Measurements from ENCODE around the gene SH2D1A.
"Not testable (repeated sequence)": the region's sequence is repeated elsewhere in the genome, so short reads cannot be mapped to it uniquely, and the experiment has no call there.

SH2D1A gene

GRCh38 chrX:124401696-124402095 is 55.3 kb downstream of the SH2D1A start:
- no peak overlapping the region for H3K9ac ChIP-seq (ENCODE audit: low read depth, low read length)
- no peak overlapping the region for H3K4me3 ChIP-seq (ENCODE audit: low read depth, low read length)
- H3K4me1 ChIP-seq (ENCODE audit: control insufficient read depth, insufficient read depth, low read length) = no peaks in the 10 kb centered on the region
- no peaks in the 10 kb centered on the region for H3K9me3 ChIP-seq (ENCODE audit: control insufficient read depth, insufficient read depth, low read length)
- H3K27me3 ChIP-seq (ENCODE audit: control insufficient read depth, insufficient read depth, low read length) = no peaks in the 10 kb centered on the region
- no peaks in the 10 kb centered on the region for H3K36me3 ChIP-seq (ENCODE audit: control insufficient read depth, insufficient read depth, low read length)

- H3K4me3 ChIP-seq (ENCODE audit: low read depth, low read length) = no peak overlapping the region
- H3K4me1 ChIP-seq (ENCODE audit: control insufficient read depth, insufficient read depth, low read length) = no peaks in the 10 kb centered on the region
- H3K9ac ChIP-seq (ENCODE audit: low read depth, low read length) = no peak overlapping the region
- no peaks in the 10 kb centered on the region for H3K9me3 ChIP-seq (ENCODE audit: control insufficient read depth, insufficient read depth, low read length)
- no peaks in the 10 kb centered on the region for H3K27me3 ChIP-seq (ENCODE audit: control insufficient read depth, insufficient read depth, low read length)
- no peaks in the 10 kb centered on the region for H3K36me3 ChIP-seq (ENCODE audit: control insufficient read depth, insufficient read depth, low read length)
These were observed 59.5 kb downstream of the SH2D1A start for GRCh38 chrX:124405868-124406267.

GRCh38 chrX:124406294-124407014 is 60.1 kb downstream of the SH2D1A start:
- Histone ChIP-seq H3K4me1 (ENCODE audit: control insufficient read depth, insufficient read depth, low read length) (no peaks in the 10 kb centered on the region), H3K4me3 (ENCODE audit: low read depth, low read length) (no peak overlapping the region), H3K9me3 (ENCODE audit: control insufficient read depth, insufficient read depth, low read length) (no peaks in the 10 kb centered on the region), H3K9ac (ENCODE audit: low read depth, low read length) (no peak overlapping the region), H3K36me3 (ENCODE audit: control insufficient read depth, insufficient read depth, low read length) (no peaks in the 10 kb centered on the region), H3K27me3 (ENCODE audit: control insufficient read depth, insufficient read depth, low read length) (no peaks in the 10 kb centered on the region)

- no peak overlapping the region for H3K4me3 ChIP-seq (ENCODE audit: low read depth, low read length)
- H3K4me1 ChIP-seq (ENCODE audit: control insufficient read depth, insufficient read depth, low read length) = no peaks in the 10 kb centered on the region
- H3K36me3 ChIP-seq (ENCODE audit: control insufficient read depth, insufficient read depth, low read length) = no peaks in the 10 kb centered on the region
- no peaks in the 10 kb centered on the region for H3K27me3 ChIP-seq (ENCODE audit: control insufficient read depth, insufficient read depth, low read length)
- no peaks in the 10 kb centered on the region for H3K9me3 ChIP-seq (ENCODE audit: control insufficient read depth, insufficient read depth, low read length)
- H3K9ac ChIP-seq (ENCODE audit: low read depth, low read length) = no peak overlapping the region
These were observed 60.9 kb downstream of the SH2D1A start for GRCh38 chrX:124407226-124407625.

- H3K9me3 ChIP-seq (ENCODE audit: control insufficient read depth, insufficient read depth, low read length); H3K4me3 ChIP-seq (ENCODE audit: low read depth, low read length); H3K36me3 ChIP-seq (ENCODE audit: control insufficient read depth, insufficient read depth, low read length); H3K27me3 ChIP-seq (ENCODE audit: control insufficient read depth, insufficient read depth, low read length); H3K9ac ChIP-seq (ENCODE audit: low read depth, low read length); H3K4me1 ChIP-seq (ENCODE audit: control insufficient read depth, insufficient read depth, low read length): not testable (repeated sequence)
These were observed 62.0 kb downstream of the SH2D1A start for GRCh38 chrX:124408380-124408779.

GRCh38 chrX:124413244-124413643 is 66.9 kb downstream of the SH2D1A start:
- Histone ChIP-seq H3K36me3 (ENCODE audit: control insufficient read depth, insufficient read depth, low read length) (no peaks in the 10 kb centered on the region), H3K4me3 (ENCODE audit: low read depth, low read length) (no peak overlapping the region), H3K27me3 (ENCODE audit: control insufficient read depth, insufficient read depth, low read length) (no peaks in the 10 kb centered on the region), H3K9me3 (ENCODE audit: control insufficient read depth, insufficient read depth, low read length) (no peaks in the 10 kb centered on the region), H3K4me1 (ENCODE audit: control insufficient read depth, insufficient read depth, low read length) (no peaks in the 10 kb centered on the region), H3K9ac (ENCODE audit: low read depth, low read length) (no peak overlapping the region)

GRCh38 chrX:124414281-124414680 is 67.9 kb downstream of the SH2D1A start:
- Histone ChIP-seq H3K4me1 (ENCODE audit: control insufficient read depth, insufficient read depth, low read length) (no peaks in the 10 kb centered on the region), H3K9ac (ENCODE audit: low read depth, low read length) (no peak overlapping the region), H3K36me3 (ENCODE audit: control insufficient read depth, insufficient read depth, low read length) (no peaks in the 10 kb centered on the region), H3K4me3 (ENCODE audit: low read depth, low read length) (no peak overlapping the region), H3K9me3 (ENCODE audit: control insufficient read depth, insufficient read depth, low read length) (no peaks in the 10 kb centered on the region), H3K27me3 (ENCODE audit: control insufficient read depth, insufficient read depth, low read length) (no peaks in the 10 kb centered on the region)

- Histone ChIP-seq H3K9me3 (ENCODE audit: control insufficient read depth, insufficient read depth, low read length) (no peaks in the 10 kb centered on the region), H3K27me3 (ENCODE audit: control insufficient read depth, insufficient read depth, low read length) (no peaks in the 10 kb centered on the region), H3K4me1 (ENCODE audit: control insufficient read depth, insufficient read depth, low read length) (peaks cover 2% of the 10 kb centered on the region), H3K4me3 (ENCODE audit: low read depth, low read length) (no peak overlapping the region), H3K9ac (ENCODE audit: low read depth, low read length) (no peak overlapping the region), H3K36me3 (ENCODE audit: control insufficient read depth, insufficient read depth, low read length) (no peaks in the 10 kb centered on the region)
These were observed 68.9 kb downstream of the SH2D1A start for GRCh38 chrX:124415115-124415800.

- H3K9ac ChIP-seq (ENCODE audit: low read depth, low read length) = peak overlapping the region; percentile 4
- H3K27me3 ChIP-seq (ENCODE audit: control insufficient read depth, insufficient read depth, low read length) = no peaks in the 10 kb centered on the region
- no peaks in the 10 kb centered on the region for H3K9me3 ChIP-seq (ENCODE audit: control insufficient read depth, insufficient read depth, low read length)
- H3K4me3 ChIP-seq (ENCODE audit: low read depth, low read length) = no peak overlapping the region
- H3K4me1 ChIP-seq (ENCODE audit: control insufficient read depth, insufficient read depth, low read length) = peaks cover 10% of the 10 kb centered on the region
- H3K36me3 ChIP-seq (ENCODE audit: control insufficient read depth, insufficient read depth, low read length) = no peaks in the 10 kb centered on the region
These were observed 75.7 kb downstream of the SH2D1A start for GRCh38 chrX:124421898-124422655.
